Esophagus muscularis mucosa (tissue), 4 donors: ENCODE data around the gene UQCR10.

Source experiments
- CTCF ChIP-seq, 3 experiments: fragments of 200-600 bp in 2 of 3; fragments of 450-650 bp in 1 of 3; sonication (generic) in 2 of 3; IDR thresholded peaks; one replicate each; pipeline ENCODE4 v1.5.1; 2017 to 2019; ENCODE audit warnings: antibody characterized with exemption in 3 of 3, mild to moderate bottlenecking in 2 of 3, moderate library complexity in 1 of 3
- EP300 ChIP-seq: sonication (generic); formaldehyde crosslinking; IDR thresholded peaks from one replicate; pipeline ENCODE4 v1.6.1; 2017; ENCODE audit warnings: antibody characterized with exemption
- POLR2A ChIP-seq: fragments of 450-650 bp; IDR thresholded peaks from one replicate; pipeline ENCODE4 v1.6.1; 2017; ENCODE audit warnings: antibody characterized with exemption, moderate library complexity, mild to moderate bottlenecking, low read depth
- POLR2AphosphoS5 ChIP-seq, 2 donors: sonication (generic); formaldehyde crosslinking; IDR thresholded peaks; one replicate each; pipeline ENCODE4 v1.6.1; 2017; ENCODE audit warnings: antibody characterized with exemption in 2 of 2

DNA sequence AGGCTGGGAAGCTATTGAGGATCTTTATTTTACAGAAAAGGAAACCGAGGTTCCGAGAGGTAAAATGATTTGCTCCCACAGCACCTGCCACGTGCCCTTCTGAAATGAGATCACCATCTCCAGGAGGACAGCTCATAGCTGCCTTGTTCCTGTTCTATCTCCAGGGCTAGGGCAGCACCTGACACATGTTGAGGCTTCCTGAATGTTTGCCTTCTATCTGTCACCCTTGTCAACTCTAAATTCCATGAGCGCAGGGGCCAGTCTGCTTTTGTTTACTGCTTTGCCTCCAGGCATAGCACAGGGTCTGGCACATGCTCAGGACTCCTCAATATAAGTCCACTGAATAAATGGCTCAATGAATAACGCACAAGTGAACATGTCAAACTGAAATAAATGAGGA lies 46.8 kb downstream of the UQCR10 start:
- TF ChIP-seq POLR2A (no peak), CTCF (IDR thresholded peaks at IDR 0.05) (no peak), EP300 (no peak), POLR2AphosphoS5 (IDR thresholded peaks at IDR 0.05) (no peak)
